Measurements from ENCODE around the gene UBE2I.

The UBE2I gene

DNA sequence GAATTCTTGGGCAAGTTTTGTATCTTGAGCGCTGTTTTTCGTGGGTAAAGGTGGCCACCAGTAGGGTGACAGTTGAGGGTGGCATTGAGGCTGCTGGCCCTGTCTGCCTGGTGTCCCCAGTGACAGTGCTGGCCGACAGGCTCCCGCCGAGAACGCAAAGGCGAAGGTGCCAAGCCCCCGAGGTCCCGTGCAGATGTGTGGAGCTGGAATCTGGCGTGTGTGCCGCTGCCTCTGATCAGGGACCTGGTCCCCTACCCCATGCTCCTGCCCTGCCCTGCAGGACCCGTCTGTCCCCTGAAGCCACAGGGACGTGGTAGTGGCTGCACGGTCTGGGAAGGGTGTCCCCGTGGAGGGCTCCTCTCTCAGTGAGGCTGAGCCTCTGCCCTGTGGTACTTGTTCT is 3.5 kb downstream of the UBE2I start:
- Histone ChIP-seq H3K27me3 (ENCODE audit: insufficient read depth, poor library complexity, severe bottlenecking) (no peaks in the 10 kb centered on the region), H3K4me3 (replicated peaks; ENCODE audit: insufficient read depth, low read length) (no peak overlapping the region), H3K27ac (replicated peaks) (no peak overlapping the region)
- TF ChIP-seq, protein P1, sequence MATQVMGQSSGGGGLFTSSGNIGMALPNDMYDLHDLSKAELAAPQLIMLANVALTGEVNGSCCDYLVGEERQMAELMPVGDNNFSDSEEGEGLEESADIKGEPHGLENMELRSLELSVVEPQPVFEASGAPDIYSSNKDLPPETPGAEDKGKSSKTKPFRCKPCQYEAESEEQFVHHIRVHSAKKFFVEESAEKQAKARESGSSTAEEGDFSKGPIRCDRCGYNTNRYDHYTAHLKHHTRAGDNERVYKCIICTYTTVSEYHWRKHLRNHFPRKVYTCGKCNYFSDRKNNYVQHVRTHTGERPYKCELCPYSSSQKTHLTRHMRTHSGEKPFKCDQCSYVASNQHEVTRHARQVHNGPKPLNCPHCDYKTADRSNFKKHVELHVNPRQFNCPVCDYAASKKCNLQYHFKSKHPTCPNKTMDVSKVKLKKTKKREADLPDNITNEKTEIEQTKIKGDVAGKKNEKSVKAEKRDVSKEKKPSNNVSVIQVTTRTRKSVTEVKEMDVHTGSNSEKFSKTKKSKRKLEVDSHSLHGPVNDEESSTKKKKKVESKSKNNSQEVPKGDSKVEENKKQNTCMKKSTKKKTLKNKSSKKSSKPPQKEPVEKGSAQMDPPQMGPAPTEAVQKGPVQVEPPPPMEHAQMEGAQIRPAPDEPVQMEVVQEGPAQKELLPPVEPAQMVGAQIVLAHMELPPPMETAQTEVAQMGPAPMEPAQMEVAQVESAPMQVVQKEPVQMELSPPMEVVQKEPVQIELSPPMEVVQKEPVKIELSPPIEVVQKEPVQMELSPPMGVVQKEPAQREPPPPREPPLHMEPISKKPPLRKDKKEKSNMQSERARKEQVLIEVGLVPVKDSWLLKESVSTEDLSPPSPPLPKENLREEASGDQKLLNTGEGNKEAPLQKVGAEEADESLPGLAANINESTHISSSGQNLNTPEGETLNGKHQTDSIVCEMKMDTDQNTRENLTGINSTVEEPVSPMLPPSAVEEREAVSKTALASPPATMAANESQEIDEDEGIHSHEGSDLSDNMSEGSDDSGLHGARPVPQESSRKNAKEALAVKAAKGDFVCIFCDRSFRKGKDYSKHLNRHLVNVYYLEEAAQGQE (IDR thresholded peaks at IDR 0.05; ENCODE audit: insufficient replicate concordance, low read depth), result no peak
- TF ChIP-seq POLR2AphosphoS5 (IDR thresholded peaks at IDR 0.05; ENCODE audit: low read depth) (no peak), SPI1 (IDR thresholded peaks at IDR 0.05; ENCODE audit: borderline replicate concordance, low read depth) (no peak), GABPA (IDR thresholded peaks at IDR 0.05; ENCODE audit: low read depth) (no peak)
- TF ChIP-seq, protein P2, sequence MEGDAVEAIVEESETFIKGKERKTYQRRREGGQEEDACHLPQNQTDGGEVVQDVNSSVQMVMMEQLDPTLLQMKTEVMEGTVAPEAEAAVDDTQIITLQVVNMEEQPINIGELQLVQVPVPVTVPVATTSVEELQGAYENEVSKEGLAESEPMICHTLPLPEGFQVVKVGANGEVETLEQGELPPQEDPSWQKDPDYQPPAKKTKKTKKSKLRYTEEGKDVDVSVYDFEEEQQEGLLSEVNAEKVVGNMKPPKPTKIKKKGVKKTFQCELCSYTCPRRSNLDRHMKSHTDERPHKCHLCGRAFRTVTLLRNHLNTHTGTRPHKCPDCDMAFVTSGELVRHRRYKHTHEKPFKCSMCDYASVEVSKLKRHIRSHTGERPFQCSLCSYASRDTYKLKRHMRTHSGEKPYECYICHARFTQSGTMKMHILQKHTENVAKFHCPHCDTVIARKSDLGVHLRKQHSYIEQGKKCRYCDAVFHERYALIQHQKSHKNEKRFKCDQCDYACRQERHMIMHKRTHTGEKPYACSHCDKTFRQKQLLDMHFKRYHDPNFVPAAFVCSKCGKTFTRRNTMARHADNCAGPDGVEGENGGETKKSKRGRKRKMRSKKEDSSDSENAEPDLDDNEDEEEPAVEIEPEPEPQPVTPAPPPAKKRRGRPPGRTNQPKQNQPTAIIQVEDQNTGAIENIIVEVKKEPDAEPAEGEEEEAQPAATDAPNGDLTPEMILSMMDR (IDR thresholded peaks at IDR 0.05; ENCODE audit: insufficient read depth, low read length), result no peak
- DNase-seq (ENCODE audit: low read depth in 1 of 2, low spot score in 1 of 2), result no peak

GRCh38 chr16:1313721-1314369 is 4.4 kb downstream of the UBE2I start:
- Histone ChIP-seq H3K27me3 (ENCODE audit: insufficient read depth, poor library complexity, severe bottlenecking) (no peaks in the 10 kb centered on the region), H3K27ac (replicated peaks) (no peak overlapping the region), H3K4me3 (replicated peaks; ENCODE audit: insufficient read depth, low read length) (no peak overlapping the region)
- no peak for DNase-seq (ENCODE audit: low read depth in 1 of 2, low spot score in 1 of 2)
- TF ChIP-seq, protein P1 (IDR thresholded peaks at IDR 0.05; ENCODE audit: insufficient replicate concordance, low read depth), result no peak
- TF ChIP-seq POLR2AphosphoS5 (IDR thresholded peaks at IDR 0.05; ENCODE audit: low read depth), result no peak
- no peak for TF ChIP-seq GABPA (IDR thresholded peaks at IDR 0.05; ENCODE audit: low read depth)
- TF ChIP-seq, protein P2 (IDR thresholded peaks at IDR 0.05; ENCODE audit: insufficient read depth, low read length), result no peak
- TF ChIP-seq SPI1 (IDR thresholded peaks at IDR 0.05; ENCODE audit: borderline replicate concordance, low read depth), result no peak

- no peak overlapping the region for H3K4me3 ChIP-seq (replicated peaks; ENCODE audit: insufficient read depth, low read length)
- TF ChIP-seq SPI1 (IDR thresholded peaks at IDR 0.05; ENCODE audit: borderline replicate concordance, low read depth), result no peak
- TF ChIP-seq POLR2AphosphoS5 (IDR thresholded peaks at IDR 0.05; ENCODE audit: low read depth), result no peak
- TF ChIP-seq GABPA (IDR thresholded peaks at IDR 0.05; ENCODE audit: low read depth), result no peak
- TF ChIP-seq, protein P1 (IDR thresholded peaks at IDR 0.05; ENCODE audit: insufficient replicate concordance, low read depth), result no peak
- TF ChIP-seq, protein P2 (IDR thresholded peaks at IDR 0.05; ENCODE audit: insufficient read depth, low read length), result no peak
- DNase-seq (ENCODE audit: low read depth in 1 of 2, low spot score in 1 of 2), result no peak
- H3K27me3 ChIP-seq (ENCODE audit: insufficient read depth, poor library complexity, severe bottlenecking), result no peaks in the 10 kb centered on the region
- no peak overlapping the region for H3K27ac ChIP-seq (replicated peaks)
Measured at GRCh38 chr16:1314399-1315068, 5.1 kb downstream of the UBE2I start.
